HG02678 (cell line): Measurements from ENCODE around the gene NOD1.
"Not testable (repeated sequence)": the region's sequence is repeated elsewhere in the genome, so short reads cannot be mapped to it uniquely, and the experiment has no call there.

Experiments
- ATAC-seq: cut with Tn5 transposase; IDR thresholded peaks from one replicate; pipeline ENCODE4 v1.9.1; 2021; ENCODE audit warnings: mild to moderate bottlenecking, moderate library complexity; ENCODE audit not compliant: unreplicated experiment

Gene NOD1

GRCh38 chr7:30478349-30479201 is at the start of gene NOD1:
TSS of gene NOD1 (minus strand) at chr7:30478784. CDS start at chr7:30456921, 21,863 bp downstream.
- ATAC-seq: peak; percentile 94

- not testable (repeated sequence) for ATAC-seq
Observed at GRCh38 chr7:30527297-30527696, 48.7 kb upstream of the NOD1 start.

GRCh38 chr7:30526163-30526562 is 47.6 kb upstream of the NOD1 start:
- ATAC-seq: no peak

GRCh38 chr7:30525429-30525828 is 46.8 kb upstream of the NOD1 start:
- ATAC-seq: no peak

GRCh38 chr7:30524545-30524944 is 46.0 kb upstream of the NOD1 start:
- no peak for ATAC-seq

- no peak for ATAC-seq
Observed at GRCh38 chr7:30523466-30523865, 44.9 kb upstream of the NOD1 start.

GRCh38 chr7:30522159-30522558 is 43.6 kb upstream of the NOD1 start:
- no peak for ATAC-seq

- no peak for ATAC-seq
Observed at GRCh38 chr7:30521532-30521931, 42.9 kb upstream of the NOD1 start.

GRCh38 chr7:30519122-30519521 is 40.5 kb upstream of the NOD1 start:
- no peak for ATAC-seq

GRCh38 chr7:30515761-30516160 is 37.2 kb upstream of the NOD1 start:
- ATAC-seq: no peak

- no peak for ATAC-seq
Observed at GRCh38 chr7:30514776-30515175, 36.2 kb upstream of the NOD1 start.

GRCh38 chr7:30514177-30514576 is 35.6 kb upstream of the NOD1 start:
- no peak for ATAC-seq

- ATAC-seq: no peak
Observed at GRCh38 chr7:30513762-30514161, 35.2 kb upstream of the NOD1 start.

- ATAC-seq: no peak
Observed at GRCh38 chr7:30511973-30512662, 33.5 kb upstream of the NOD1 start.

GRCh38 chr7:30511494-30511893 is 32.9 kb upstream of the NOD1 start:
- no peak for ATAC-seq

GRCh38 chr7:30510124-30511075 is 31.8 kb upstream of the NOD1 start:
- no peak for ATAC-seq

- not testable (repeated sequence) for ATAC-seq
Observed at GRCh38 chr7:30509171-30509857, 30.7 kb upstream of the NOD1 start.

- ATAC-seq: not testable (repeated sequence)
Observed at GRCh38 chr7:30507346-30507900, 28.8 kb upstream of the NOD1 start.

GRCh38 chr7:30505174-30505697 is 26.7 kb upstream of the NOD1 start:
- ATAC-seq: peak; percentile 10
